Measurements from ENCODE around the gene RBMS2. TPM values are rescaled to one million over a fixed set of nuclear protein-coding genes. Genes with fewer than 3 reads are reported as not detected.
A peak's percentile ranks its signal among the peaks of the same experiment; 100 is the strongest.

RBMS2 gene, protein sequence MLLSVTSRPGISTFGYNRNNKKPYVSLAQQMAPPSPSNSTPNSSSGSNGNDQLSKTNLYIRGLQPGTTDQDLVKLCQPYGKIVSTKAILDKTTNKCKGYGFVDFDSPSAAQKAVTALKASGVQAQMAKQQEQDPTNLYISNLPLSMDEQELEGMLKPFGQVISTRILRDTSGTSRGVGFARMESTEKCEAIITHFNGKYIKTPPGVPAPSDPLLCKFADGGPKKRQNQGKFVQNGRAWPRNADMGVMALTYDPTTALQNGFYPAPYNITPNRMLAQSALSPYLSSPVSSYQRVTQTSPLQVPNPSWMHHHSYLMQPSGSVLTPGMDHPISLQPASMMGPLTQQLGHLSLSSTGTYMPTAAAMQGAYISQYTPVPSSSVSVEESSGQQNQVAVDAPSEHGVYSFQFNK
- total RNA-seq = 10 to 100 TPM; 33.4 to 40.2 TPM

DNA sequence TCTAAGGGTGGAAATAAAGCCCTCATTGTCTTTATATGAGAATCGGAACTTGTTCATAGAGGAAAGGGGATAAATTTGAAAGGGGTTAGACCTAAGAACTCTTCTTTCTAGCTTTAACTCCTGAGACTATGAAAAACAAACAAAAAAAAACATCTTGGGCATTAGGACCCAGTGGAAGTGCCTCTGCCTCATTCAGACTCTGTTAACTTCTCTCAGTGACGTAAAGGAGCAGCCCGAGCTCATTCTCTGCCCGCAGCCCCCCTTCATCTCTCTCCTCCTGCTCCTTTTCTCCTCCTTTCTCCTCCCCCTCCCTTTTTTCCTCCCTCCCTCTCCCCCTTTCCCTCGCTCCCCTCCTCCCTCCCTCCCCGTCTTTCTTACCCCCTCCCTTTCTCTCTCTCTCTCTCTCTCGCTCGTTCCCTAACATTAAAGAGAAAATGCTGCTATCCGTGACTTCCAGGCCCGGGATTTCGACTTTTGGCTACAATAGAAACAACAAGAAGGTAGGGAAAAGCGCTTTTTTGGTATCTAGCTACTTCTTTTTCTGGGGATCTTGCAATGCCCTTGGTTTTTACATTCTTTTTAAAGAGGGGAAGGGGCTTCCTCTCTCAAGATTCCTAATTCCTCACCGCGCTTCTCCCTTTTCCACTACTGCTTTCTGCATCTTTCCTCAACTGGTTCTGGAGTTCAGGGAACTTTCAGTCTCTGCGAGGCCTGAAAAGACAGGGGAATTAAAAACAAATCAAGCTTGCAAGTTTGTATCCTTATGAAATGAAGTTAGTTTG lies at the start of gene RBMS2:
RBMS2 (plus strand) TSS at position 231 of the 782 bp plus-strand sequence; CDS start at position 435, 204 bp downstream.
- Histone ChIP-seq H3K27me3 (replicated peaks; ENCODE audit: insufficient read depth) (no peaks in the 10 kb centered on the region), H3K9me3 (no peaks in the 10 kb centered on the region), H3K4me1 (ENCODE audit: control insufficient read depth in 1 of 2, low read depth in 2 of 2) (peaks cover 33 to 49% of the 10 kb centered on the region in 2 donors), H3K4me3 (peak within 1 kb of the TSS; percentile 79), H3K36me3 (no peaks in the 10 kb centered on the region), H3K27ac (peak within 1 kb of the TSS; percentile 68 to 92)
- peak; percentile 66 for DNase-seq (ENCODE audit: low spot score)
- TF ChIP-seq, protein P1, sequence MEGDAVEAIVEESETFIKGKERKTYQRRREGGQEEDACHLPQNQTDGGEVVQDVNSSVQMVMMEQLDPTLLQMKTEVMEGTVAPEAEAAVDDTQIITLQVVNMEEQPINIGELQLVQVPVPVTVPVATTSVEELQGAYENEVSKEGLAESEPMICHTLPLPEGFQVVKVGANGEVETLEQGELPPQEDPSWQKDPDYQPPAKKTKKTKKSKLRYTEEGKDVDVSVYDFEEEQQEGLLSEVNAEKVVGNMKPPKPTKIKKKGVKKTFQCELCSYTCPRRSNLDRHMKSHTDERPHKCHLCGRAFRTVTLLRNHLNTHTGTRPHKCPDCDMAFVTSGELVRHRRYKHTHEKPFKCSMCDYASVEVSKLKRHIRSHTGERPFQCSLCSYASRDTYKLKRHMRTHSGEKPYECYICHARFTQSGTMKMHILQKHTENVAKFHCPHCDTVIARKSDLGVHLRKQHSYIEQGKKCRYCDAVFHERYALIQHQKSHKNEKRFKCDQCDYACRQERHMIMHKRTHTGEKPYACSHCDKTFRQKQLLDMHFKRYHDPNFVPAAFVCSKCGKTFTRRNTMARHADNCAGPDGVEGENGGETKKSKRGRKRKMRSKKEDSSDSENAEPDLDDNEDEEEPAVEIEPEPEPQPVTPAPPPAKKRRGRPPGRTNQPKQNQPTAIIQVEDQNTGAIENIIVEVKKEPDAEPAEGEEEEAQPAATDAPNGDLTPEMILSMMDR (IDR thresholded peaks at IDR 0.05) = no peak
- peak; percentile 97 for ATAC-seq (ENCODE audit: insufficient number of reproducible peaks, low FRiP score, low read depth)

DNA sequence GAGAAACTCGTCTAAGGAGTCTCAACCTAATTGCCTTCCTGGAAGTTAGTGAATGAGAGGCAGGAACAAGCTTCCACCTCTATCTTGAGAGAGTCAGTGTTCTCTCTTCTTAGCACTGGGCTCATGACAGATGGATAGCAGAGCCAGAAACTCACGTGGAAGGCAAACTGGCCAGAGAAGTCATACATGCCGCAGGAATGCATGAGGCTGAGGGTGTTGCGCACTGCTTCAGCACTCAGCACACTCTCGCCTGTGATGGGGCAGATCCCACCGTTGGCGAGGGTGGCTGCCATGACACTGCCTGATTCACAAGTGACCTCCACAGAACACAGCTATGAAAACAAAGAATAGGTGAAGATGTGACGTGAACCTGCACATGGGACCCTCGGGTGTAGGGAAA lies 47.2 kb upstream of the RBMS2 start:
- H3K4me3 ChIP-seq = no peak overlapping the region
- peaks cover 3 to 10% of the 10 kb centered on the region in 2 donors for H3K4me1 ChIP-seq (ENCODE audit: control insufficient read depth in 1 of 2, low read depth in 2 of 2)
- DNase-seq (ENCODE audit: low spot score) = no peak
- no peak for ATAC-seq (ENCODE audit: insufficient number of reproducible peaks, low FRiP score, low read depth)
- TF ChIP-seq, protein P1 (IDR thresholded peaks at IDR 0.05) = no peak
- H3K27me3 ChIP-seq (replicated peaks; ENCODE audit: insufficient read depth) = no peaks in the 10 kb centered on the region
- H3K27ac ChIP-seq = no peak overlapping the region
- H3K9me3 ChIP-seq = no peaks in the 10 kb centered on the region
- H3K36me3 ChIP-seq = no peaks in the 10 kb centered on the region

DNA sequence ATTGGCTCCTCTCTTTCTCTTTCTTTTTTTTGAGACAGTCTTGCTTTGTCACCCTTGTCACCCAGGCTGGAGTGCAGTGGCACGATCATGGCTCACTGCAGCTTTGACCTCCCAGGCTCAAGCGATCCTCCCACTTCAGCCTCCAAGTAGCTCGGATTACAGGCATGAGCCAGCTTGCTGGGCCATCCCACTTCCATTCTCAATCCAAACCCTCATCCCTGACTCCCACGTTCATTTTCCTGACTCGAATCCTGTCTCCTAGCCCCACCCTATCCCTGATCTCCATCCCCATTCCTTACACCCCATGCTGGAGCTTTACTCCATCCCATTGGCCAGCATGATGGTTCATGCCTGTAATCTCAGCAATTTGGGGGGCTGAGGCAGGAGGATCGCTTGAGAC lies 45.5 kb upstream of the RBMS2 start:
- ATAC-seq (ENCODE audit: insufficient number of reproducible peaks, low FRiP score, low read depth) = no peak
- Histone ChIP-seq H3K4me1 (ENCODE audit: control insufficient read depth in 1 of 2, low read depth in 2 of 2) (no peaks in the 10 kb centered on the region), H3K9me3 (no peaks in the 10 kb centered on the region), H3K4me3 (no peak overlapping the region), H3K27ac (no peak overlapping the region), H3K36me3 (no peaks in the 10 kb centered on the region), H3K27me3 (replicated peaks; ENCODE audit: insufficient read depth) (no peaks in the 10 kb centered on the region)
- DNase-seq (ENCODE audit: low spot score) = no peak
- TF ChIP-seq, protein P1 (IDR thresholded peaks at IDR 0.05) = no peak

DNA sequence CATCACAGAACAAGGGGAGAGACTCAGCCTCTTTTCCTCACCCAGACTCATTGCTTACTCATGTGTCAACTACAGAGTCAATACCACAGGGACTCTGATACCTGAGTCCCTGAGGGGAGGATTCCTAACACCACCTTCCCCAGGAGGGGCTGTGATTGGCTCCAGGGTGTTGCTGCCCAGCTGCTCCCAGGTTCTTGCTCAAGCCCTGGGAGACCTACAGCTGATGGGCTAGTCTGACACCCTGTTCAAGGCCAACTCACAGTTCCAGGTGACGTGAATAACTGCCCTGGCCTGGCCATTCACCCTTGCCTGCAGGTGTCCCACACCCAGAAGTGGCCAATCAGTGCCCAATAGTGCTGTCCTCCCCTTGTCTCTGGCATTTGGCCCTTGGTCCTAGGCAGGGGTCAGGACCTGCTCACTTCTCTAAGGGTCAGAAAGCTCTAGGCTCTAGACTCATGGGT lies 44.6 kb upstream of the RBMS2 start:
- TF ChIP-seq, protein P1 (IDR thresholded peaks at IDR 0.05) = no peak
- no peak for ATAC-seq (ENCODE audit: insufficient number of reproducible peaks, low FRiP score, low read depth)
- no peak overlapping the region for H3K4me3 ChIP-seq
- no peaks in the 10 kb centered on the region for H3K27me3 ChIP-seq (replicated peaks; ENCODE audit: insufficient read depth)
- H3K4me1 ChIP-seq (ENCODE audit: control insufficient read depth in 1 of 2, low read depth in 2 of 2) = no peaks in the 10 kb centered on the region
- no peak for DNase-seq (ENCODE audit: low spot score)
- H3K9me3 ChIP-seq = no peaks in the 10 kb centered on the region
- no peak overlapping the region for H3K27ac ChIP-seq
- no peaks in the 10 kb centered on the region for H3K36me3 ChIP-seq
